ENCODE measurements around the gene SPACA7. TPM values are rescaled to one million over a fixed set of nuclear protein-coding genes. Genes with fewer than 3 reads are reported as not detected.

SPACA7 gene
- total RNA-seq, 1 donor from 2014 or later: not detected

- H3K9me3 ChIP-seq: no peaks in the 10 kb centered on the region
- H3K27me3 ChIP-seq (ENCODE audit: low read depth): no peaks in the 10 kb centered on the region
- DNase-seq: no peak
- H3K27ac ChIP-seq: no peak overlapping the region
- peaks cover 27% of the 10 kb centered on the region for H3K36me3 ChIP-seq
- no peaks in the 10 kb centered on the region for H3K4me1 ChIP-seq
- no peak for TF ChIP-seq CTCF (IDR thresholded peaks at IDR 0.05)
- no peak for ATAC-seq
- H3K4me3 ChIP-seq: no peak overlapping the region
- intact Hi-C loops (cut with DNase I): no loop called here
Observed at GRCh38 chr13:112483299-112483698, 107.1 kb downstream of the SPACA7 start.

Other genes starting within 250 kb of the SPACA7 start
- 34.5 TPM for gene TUBGCP3, start 211.8 kb downstream of the SPACA7 start, total RNA-seq